LHCN-M2 (cell line): ENCODE results near the gene FAM156A. TPM values are rescaled to one million over a fixed set of nuclear protein-coding genes. Genes with fewer than 3 reads are reported as not detected.
"Not testable (repeated sequence)": the region's sequence is repeated elsewhere in the genome, so short reads cannot be mapped to it uniquely, and the experiment has no call there.

Experiments
- DNase-seq: peaks from one replicate; pipeline ENCODE4 v3.0.0-alpha.2; 2012; ENCODE audit warnings: low read depth
- total RNA-seq: library from RNA; depleted of rRNA; stranded (reverse); fragments of >200 nt; gene quantifications from 2 replicates; pipeline ENCODE4 v1.2.3, GENCODE V29; 2014; rRNA removed

FAM156A gene
- total RNA-seq, 1 experiment from 2014 or later = 25.5 TPM

- DNase-seq = not testable (repeated sequence)
Measured at GRCh38 chrX:52905531-52905930, 52.8 kb downstream of the FAM156A start.

Other genes with a start within 250 kb of the FAM156A start
- not detected in 2 replicates for gene SSX2B, start 207.3 kb downstream of the FAM156A start, total RNA-seq
- gene SPANXN5, start 161.1 kb downstream of the FAM156A start, total RNA-seq = not detected in 2 replicates
- not detected in 2 replicates for gene XAGE5, start 147.2 kb downstream of the FAM156A start, total RNA-seq
- not detected in 2 replicates for gene XAGE3, start 90.4 kb downstream of the FAM156A start, total RNA-seq
- 36.2 and 40.1 TPM in 2 replicates for gene FAM156B, start 61.2 kb downstream of the FAM156A start, total RNA-seq
- gene GPR173, start 90.3 kb upstream of the FAM156A start, total RNA-seq = 2.3 and 4.1 TPM in 2 replicates
- 13.5 and 14.0 TPM in 2 replicates for gene TSPYL2, start 123.8 kb upstream of the FAM156A start, total RNA-seq
- gene KANTR, start 135.6 kb upstream of the FAM156A start, total RNA-seq = 1.2 and 1.8 TPM in 2 replicates